Measurements from ENCODE around the gene CAPSL. TPM values are rescaled to one million over a fixed set of nuclear protein-coding genes. Genes with fewer than 3 reads are reported as not detected.

Gene CAPSL
- total RNA-seq = not detected in 2 replicates

GRCh38 chr5:35938568-35939227, at the start of gene CAPSL:
CAPSL (minus strand) TSS chr5:35938622; CDS start chr5:35921120, 17,502 bp downstream.

GRCh38 chr5:35856765-35857351, 81.6 kb downstream of the CAPSL start, which contains the start of gene IL7R:
IL7R (plus strand) TSS chr5:35856891; CDS start chr5:35856978, 87 bp downstream.

Other genes with a start within 250 kb of the CAPSL start
- gene IL7R, start 81.7 kb downstream of the CAPSL start, total RNA-seq = 0.48 and 19.7 TPM in 2 replicates
- gene UGT3A1, start 52.8 kb upstream of the CAPSL start, total RNA-seq = not detected in 2 replicates
- gene UGT3A2, start 128.3 kb upstream of the CAPSL start, total RNA-seq = not detected in 2 replicates
- 5.1 and 7.0 TPM in 2 replicates for gene LMBRD2, start 213.3 kb upstream of the CAPSL start, total RNA-seq
- 22.5 and 24.0 TPM in 2 replicates for gene SKP2, start 213.5 kb upstream of the CAPSL start, total RNA-seq